HepG2 (cell line): Measurements from ENCODE around the gene TUBA4A. TPM values are rescaled to one million over a fixed set of nuclear protein-coding genes. Genes with fewer than 3 reads are reported as not detected.
"Not testable (repeated sequence)": the region's sequence is repeated elsewhere in the genome, so short reads cannot be mapped to it uniquely, and the experiment has no call there.

Experiments
- ATAC-seq: fragments of 200-7000 bp; cut with Tn5 transposase; 3 replicates; pipeline ENCODE4 v1.9.1; 2020; ENCODE audit warnings: mild to moderate bottlenecking, moderate library complexity
- BruUV-seq: library from RNA; stranded (reverse); fragments of 400-500 nt; replicated peaks from 2 replicates; lab custom pipeline; 2021; lab: Mats Ljungman, UMichigan
- CTCF ChIA-PET: fragments of 300-600 bp; formaldehyde crosslinking; extraction: SDS; loops from one replicate; lab custom pipeline; 2021; ENCODE audit warnings: low total read pairs, inconsistent platforms, low intra/inter-chr PET ratio; lab: Yijun Ruan, JAX
- POLR2A ChIA-PET: fragments of 350-600 bp; sonication (Branson Sonifier 250); formaldehyde crosslinking; loops from one replicate; lab custom pipeline; 2020; ENCODE audit warnings: antibody characterized with exemption, inconsistent platforms; lab: Yijun Ruan, JAX
- DNase-seq: peaks from one replicate; pipeline ENCODE4 v3.0.0-alpha.2; 2015; ENCODE audit warnings: low spot score
- FAIRE-seq: peaks from 3 replicates; lab custom pipeline; 2011; peaks lifted over from hg19 to GRCh38; lab: Jason Lieb, UNC
- H2AFZ ChIP-seq: one replicate; pipeline ENCODE4 v1.6.1; 2011; ENCODE audit warnings: low read length, inconsistent platforms
- H3K27ac ChIP-seq: fragments of 300-600 bp; 3 replicates; pipeline ENCODE4 v1.8.0; 2011; ENCODE audit warnings: mixed run types, mild to moderate bottlenecking, mixed read lengths, low read length, inconsistent platforms; ENCODE audit not compliant: insufficient read depth; ENCODE audit errors: extremely low read length
- H3K27me3 ChIP-seq, 2 experiments: fragments of 200-600 bp in 1 of 2; 2 replicates in 1 of 2; 3 replicates in 1 of 2; pipeline versions ENCODE4 v1.6.0 to v1.8.0; 2011; ENCODE audit warnings: low read length in 2 of 2, mild to moderate bottlenecking in 2 of 2, moderate library complexity in 2 of 2, inconsistent platforms in 1 of 2; ENCODE audit not compliant: insufficient read depth in 2 of 2, control insufficient read depth in 1 of 2
- H3K36me3 ChIP-seq, 2 experiments: fragments of 200-600 bp in 1 of 2; replicated peaks in 1 of 2; 2 replicates in 1 of 2; 3 replicates in 1 of 2; pipeline versions ENCODE4 v1.5.1 to v1.8.0; 2011; ENCODE audit warnings: low read length in 2 of 2, inconsistent platforms in 1 of 2; ENCODE audit not compliant: insufficient read depth in 2 of 2, control insufficient read depth in 1 of 2
- H3K4me1 ChIP-seq: 2 replicates; pipeline ENCODE4 v1.5.1; 2012; ENCODE audit warnings: low read length, inconsistent platforms; ENCODE audit not compliant: insufficient read depth
- H3K4me2 ChIP-seq: 2 replicates; pipeline ENCODE4 v1.6.0; 2011; ENCODE audit warnings: low read depth, low read length, inconsistent platforms
- H3K4me3 ChIP-seq, 3 experiments: fragments of 200-600 bp in 1 of 3; sonication (generic), shearing (Covaris generic) in 1 of 3; replicated peaks in 1 of 3; 2 replicates each; pipeline ENCODE4 v1.5.1; 2011 to 2016; ENCODE audit warnings: low read length in 3 of 3, inconsistent platforms in 2 of 3, low read depth in 2 of 3, mild to moderate bottlenecking in 2 of 3, control low read depth in 1 of 3, mixed read lengths in 1 of 3; ENCODE audit not compliant: insufficient read depth in 1 of 3
- H3K79me2 ChIP-seq: one replicate; pipeline ENCODE4 v1.6.1; 2011; ENCODE audit warnings: low read length, inconsistent platforms; ENCODE audit not compliant: insufficient read depth
- H3K9ac ChIP-seq: 2 replicates; pipeline ENCODE4 v1.6.0; 2011; ENCODE audit warnings: mild to moderate bottlenecking, low read depth, low read length, inconsistent platforms; ENCODE audit not compliant: insufficient read depth
- H3K9me3 ChIP-seq: 2 replicates; pipeline ENCODE4 v1.5.1; 2012; ENCODE audit warnings: mild to moderate bottlenecking, low read length
- H4K20me1 ChIP-seq: 2 replicates; pipeline ENCODE4 v1.6.0; 2011; ENCODE audit warnings: inconsistent platforms, mild to moderate bottlenecking, low read length, moderate library complexity; ENCODE audit not compliant: insufficient read depth
- AGO1 ChIP-seq: fragments of 200-400 bp; formaldehyde crosslinking; IDR thresholded peaks from 2 replicates; pipeline ENCODE4 v1.6.1; 2017; ENCODE audit warnings: mild to moderate bottlenecking, low read depth, low read length, moderate library complexity; ENCODE audit not compliant: poor library complexity, severe bottlenecking
- ESRRA ChIP-seq: sonication (generic); formaldehyde crosslinking; IDR thresholded peaks from 2 replicates; pipeline ENCODE4 v1.5.1; 2020; ENCODE audit warnings: mild to moderate bottlenecking, low read depth, missing genetic modification reagents
- FOXJ3 ChIP-seq: sonication (generic); formaldehyde crosslinking; IDR thresholded peaks from 2 replicates; pipeline ENCODE4 v1.4.0; 2020; ENCODE audit warnings: missing genetic modification reagents, mild to moderate bottlenecking, borderline replicate concordance
- FOXO4 ChIP-seq: sonication (generic); formaldehyde crosslinking; conservative IDR thresholded peaks from 2 replicates; pipeline ENCODE4 v1.8.1; 2023; ENCODE audit warnings: missing genetic modification reagents
- HNRNPK ChIP-seq: fragments of 200-400 bp; formaldehyde crosslinking; IDR thresholded peaks from 2 replicates; pipeline ENCODE4 v1.6.1; 2018; ENCODE audit warnings: low read length, low read depth, moderate library complexity, mild to moderate bottlenecking; ENCODE audit not compliant: poor library complexity, severe bottlenecking
- KLF13 ChIP-seq: sonication (generic); formaldehyde crosslinking; IDR thresholded peaks from 2 replicates; pipeline ENCODE4 v1.4.0; 2020; ENCODE audit warnings: mild to moderate bottlenecking, missing genetic modification reagents
- MBD4 ChIP-seq: IDR thresholded peaks from 2 replicates; pipeline ENCODE4 v1.6.1; 2012; ENCODE audit warnings: low read length, inconsistent platforms, borderline replicate concordance
- ZBTB4 ChIP-seq: sonication (generic); formaldehyde crosslinking; IDR thresholded peaks from 2 replicates; pipeline ENCODE4 v1.4.0; 2020; ENCODE audit warnings: missing genetic modification reagents, mild to moderate bottlenecking, borderline replicate concordance
- ZMYM3 ChIP-seq: sonication (generic); formaldehyde crosslinking; IDR thresholded peaks from 2 replicates; pipeline ENCODE4 v1.5.1; 2020; ENCODE audit warnings: mild to moderate bottlenecking, missing genetic modification reagents
- ZNF256 ChIP-seq: sonication (generic); formaldehyde crosslinking; conservative IDR thresholded peaks from 2 replicates; pipeline ENCODE4 v1.4.0; 2020; ENCODE audit warnings: missing genetic modification reagents
- ZNF44 ChIP-seq: sonication (generic); formaldehyde crosslinking; IDR thresholded peaks from 2 replicates; pipeline ENCODE4 v1.5.1; 2020; ENCODE audit warnings: mild to moderate bottlenecking, missing genetic modification reagents
- ZNF616 ChIP-seq: sonication (generic); formaldehyde crosslinking; IDR thresholded peaks from 2 replicates; pipeline ENCODE4 v1.5.0; 2020; ENCODE audit warnings: low read depth, mild to moderate bottlenecking, missing genetic modification reagents
- WGBS: methylation state at CpG from one replicate; pipeline ENCODE4 v1.1.6; 2017; ENCODE audit warnings: low lambda C conversion rate; 5-methylcytosine and 5-hydroxymethylcytosine counted together
- in situ Hi-C: cut with HindIII; loops from 2 replicates; pipeline ENCODE4 v1.10.0; 2017; ENCODE audit warnings: low pct_unique_long_range_greater_than_20kb; ENCODE audit not compliant: extremely low pct_ligation_motif_present
- intact Hi-C: fragments of 100-400 bp; cut with micrococcal nuclease; formaldehyde crosslinking; loops from one replicate; pipeline ENCODE4 v1.10.0; 2022; ENCODE audit not compliant: unreplicated experiment
- polyA plus RNA-seq, 8 experiments: library from polyadenylated mRNA; depleted of rRNA in 3 of 8; stranded (reverse) in 7 of 8; unstranded in 1 of 8; fragments of >200 nt; fragmentation: Illumina TruSeq in 4 of 8; extraction: Trizol in 4 of 8; gene quantifications; 2 replicates each; pipeline versions ENCODE4 v1.2.1 to v1.2.3, GENCODE V29; 2011 to 2016; ENCODE audit warnings: low read depth in 4 of 8, missing spikeins in 1 of 8, mixed read lengths in 1 of 8; ENCODE audit not compliant: insufficient read depth in 1 of 8
- total RNA-seq, 5 experiments: library from RNA; depleted of rRNA; stranded (reverse); fragments of >200 nt; fragmentation: Illumina TruSeq; extraction: Trizol; gene quantifications; 2 replicates each; pipeline ENCODE4 v1.2.3, GENCODE V29; 2016; ENCODE audit warnings: low read depth in 1 of 5

TUBA4A gene
- total and polyA plus RNA-seq, 2 of the 13 experiments (the other 11 are each of a cell fraction or from before 2014, with no cell fraction given), result 1.3 to 12.7 TPM

GRCh38 chr2:219261024-219261855, 7.5 kb upstream of the TUBA4A start:
- no peaks in the 10 kb centered on the region for H3K36me3 ChIP-seq
- ChIA-PET CTCF (no interaction called here), POLR2A (interaction anchor here (1.0 to 3.3 kb wide), 6 partner anchors 9 to 84 kb away, joined by 3 to 21 read pairs (median 3); partner anchors contain the start of genes ANKZF1, ATG9A, CNPPD1 and GLB1L)
- H3K4me1 ChIP-seq, result peaks cover 9% of the 10 kb centered on the region; the same call in 1 of the 2 replicates
- DNase-seq, result no peak
- no peak overlapping the region for H3K27ac ChIP-seq
- 36% methylated on average over 5 of the region's 5 CpGs for WGBS
- H3K9me3 ChIP-seq, result no peaks in the 10 kb centered on the region
- in situ Hi-C loops, result no loop called here
- no peak overlapping the region for H3K9ac ChIP-seq
- ATAC-seq, result peak; percentile 39; the same call in 2 of the 3 replicates
- no peak overlapping the region for H3K4me2 ChIP-seq
- no peaks in the 10 kb centered on the region for H3K79me2 ChIP-seq
- TF ChIP-seq HNRNPK (no peak), ZBTB4 (no peak), FOXO4 (CRISPR knock-in tag) (no peak), ZMYM3 (no peak), ZNF44 (CRISPR knock-in tag) (no peak), FOXJ3 (CRISPR knock-in tag) (no peak), AGO1 (no peak), MBD4 (no peak), KLF13 (CRISPR knock-in tag) (no peak), ZNF616 (no peak), ZNF256 (CRISPR knock-in tag) (no peak), ESRRA (CRISPR knock-in tag) (no peak)
- TF ChIP-seq, all 625 proteins: peak for 0
- no peak for FAIRE-seq
- H3K27me3 ChIP-seq, result peaks cover 2 to 38% of the 10 kb centered on the region in 2 experiments; a peak in 4 of 5 replicates
- H2AFZ ChIP-seq, result no peak overlapping the region
- no peaks in the 10 kb centered on the region for H4K20me1 ChIP-seq
- no TSS peak for BruUV-seq
- intact Hi-C loops, result no loop called here
- no peak overlapping the region for H3K4me3 ChIP-seq

GRCh38 chr2:219258942-219259341, 5.2 kb upstream of the TUBA4A start:
- BruUV-seq, result not testable (repeated sequence)

More at GRCh38 chr2:219258942-219259341, 5.2 kb upstream of the TUBA4A start:
- Histone ChIP-seq H3K27me3 (peaks cover 2 to 43% of the 10 kb centered on the region in 2 experiments; a peak in 4 of 5 replicates), H3K4me1 (peaks cover 19% of the 10 kb centered on the region)
- H3K4me2 ChIP-seq, H3K9me3 ChIP-seq, H4K20me1 ChIP-seq, DNase-seq, ATAC-seq, in situ Hi-C loops, H2AFZ ChIP-seq, intact Hi-C loops, CTCF ChIA-PET, H3K36me3 ChIP-seq, H3K4me3 ChIP-seq, H3K79me2 ChIP-seq, H3K27ac ChIP-seq, H3K9ac ChIP-seq, FAIRE-seq: not testable (repeated sequence)
- 39% methylated on average over 10 of the region's 10 CpGs for WGBS
- POLR2A ChIA-PET, result interaction anchor here (0.7 to 1.7 kb wide), 3 partner anchors 10 to 208 kb away, joined by 3 to 16 read pairs (median 4); no protein-coding TSS in a partner anchor
